Measurements from ENCODE around the gene RASGRP4. TPM values are rescaled to one million over a fixed set of nuclear protein-coding genes. Genes with fewer than 3 reads are reported as not detected.
A peak's percentile ranks its signal among the peaks of the same experiment; 100 is the strongest.

Gene RASGRP4
- polyA plus RNA-seq, 6 donors from 2014 or later, result 0.27 to 0.60 (median 0.30) TPM; not detected in 3

- peaks cover 0 to 3% (median 0%) of the 10 kb centered on the region in 7 donors for H3K9me3 Mint-ChIP-seq
- peaks cover 13 to 25% (median 14%) of the 10 kb centered on the region in 3 donors for H3K4me1 Mint-ChIP-seq
- peaks cover 0 to 16% of the 10 kb centered on the region in 2 donors for H3K36me3 Mint-ChIP-seq
- H3K27ac Mint-ChIP-seq, result peak within 1 kb of the TSS; percentile 69 to 94 (median 88)
- DNase-seq (no peak), ATAC-seq (ENCODE audit: low read depth in 2 of 2) (no peak)
- H3K27me3 Mint-ChIP-seq, result peaks cover 27 to 53% (median 34%) of the 10 kb centered on the region in 3 donors
- H3K4me3 Mint-ChIP-seq, result peak within 1 kb of the TSS; percentile 82 to 96 (median 92)
Observed at GRCh38 chr19:38388349-38389100, 37.5 kb downstream of the RASGRP4 start, which contains the start of gene SPRED3. Gene SPRED3, plus strand, starts transcription at chr19:38388697. Its CDS starts 1,606 bp downstream, at chr19:38390303.

GRCh38 chr19:38387550-38388348, 38.3 kb downstream of the RASGRP4 start, which contains the start of gene GGN:
Gene GGN, minus strand, starts transcription at chr19:38388034. Its CDS starts 773 bp downstream, at chr19:38387261.
- Mint-ChIP-seq H3K27ac (peak within 1 kb of the TSS; percentile 69 to 94 (median 88)), H3K36me3 (peaks cover 4 to 24% of the 10 kb centered on the region in 2 donors), H3K27me3 (peaks cover 26 to 49% (median 32%) of the 10 kb centered on the region in 3 donors), H3K4me1 (peaks cover 13 to 25% (median 14%) of the 10 kb centered on the region in 3 donors), H3K4me3 (peak within 1 kb of the TSS; percentile 82 to 96 (median 92)), H3K9me3 (peaks cover 0 to 3% (median 0%) of the 10 kb centered on the region in 7 donors)
- DNase-seq (peak; percentile 72), ATAC-seq (ENCODE audit: low read depth in 2 of 2) (peak; percentile 76 to 80)

- Mint-ChIP-seq H3K36me3 (peaks cover 7 to 31% of the 10 kb centered on the region in 2 donors), H3K9me3 (peaks cover 0 to 3% (median 0%) of the 10 kb centered on the region in 7 donors), H3K27me3 (peaks cover 26 to 46% (median 32%) of the 10 kb centered on the region in 3 donors), H3K4me1 (peaks cover 13 to 25% (median 14%) of the 10 kb centered on the region in 3 donors), H3K27ac (peak overlapping the region in 5 of 6 donors; percentile 50 to 90 (median 73)), H3K4me3 (peak overlapping the region; percentile 82 to 96 (median 89))
- ATAC-seq (ENCODE audit: low read depth in 2 of 2), result peak; percentile 26 to 32
- DNase-seq, result peak; percentile 31
Observed at GRCh38 chr19:38386971-38387549, 39.0 kb downstream of the RASGRP4 start.

GRCh38 chr19:38386300-38386970, 39.6 kb downstream of the RASGRP4 start:
- Mint-ChIP-seq H3K27ac (peak overlapping the region in 1 of 6 donors; percentile 33), H3K9me3 (peaks cover 0 to 3% (median 0%) of the 10 kb centered on the region in 7 donors), H3K27me3 (peaks cover 24 to 43% (median 32%) of the 10 kb centered on the region in 3 donors), H3K4me1 (peaks cover 13 to 25% (median 14%) of the 10 kb centered on the region in 3 donors), H3K4me3 (peak overlapping the region in 5 of 8 donors; percentile 34 to 85 (median 63)), H3K36me3 (peaks cover 13 to 37% of the 10 kb centered on the region in 2 donors)
- DNase-seq, result no peak
- no peak for ATAC-seq (ENCODE audit: low read depth in 2 of 2)

GRCh38 chr19:38385804-38386257, 40.2 kb downstream of the RASGRP4 start:
- no peak for ATAC-seq (ENCODE audit: low read depth in 2 of 2)
- DNase-seq, result no peak
- no peak overlapping the region for H3K27ac Mint-ChIP-seq
- H3K4me1 Mint-ChIP-seq, result peaks cover 13 to 25% (median 14%) of the 10 kb centered on the region in 3 donors
- H3K9me3 Mint-ChIP-seq, result peaks cover 0 to 3% (median 0%) of the 10 kb centered on the region in 7 donors
- peaks cover 18 to 37% (median 27%) of the 10 kb centered on the region in 3 donors for H3K27me3 Mint-ChIP-seq
- peak overlapping the region in 3 of 8 donors; percentile 15 to 82 (median 55) for H3K4me3 Mint-ChIP-seq
- peaks cover 14 to 41% of the 10 kb centered on the region in 2 donors for H3K36me3 Mint-ChIP-seq

- H3K4me3 Mint-ChIP-seq, result peak overlapping the region in 4 of 8 donors; percentile 32 to 37 (median 34)
- H3K27ac Mint-ChIP-seq, result peak overlapping the region in 1 of 6 donors; percentile 11
- H3K9me3 Mint-ChIP-seq, result peaks cover 0 to 3% (median 0%) of the 10 kb centered on the region in 7 donors
- H3K4me1 Mint-ChIP-seq, result peaks cover 14 to 26% (median 15%) of the 10 kb centered on the region in 3 donors
- H3K27me3 Mint-ChIP-seq, result peaks cover 15 to 37% (median 22%) of the 10 kb centered on the region in 3 donors
- H3K36me3 Mint-ChIP-seq, result peaks cover 14 to 46% of the 10 kb centered on the region in 2 donors
- ATAC-seq (ENCODE audit: low read depth in 2 of 2), result no peak
- no peak for DNase-seq
Observed at GRCh38 chr19:38385057-38385803, 40.8 kb downstream of the RASGRP4 start.

GRCh38 chr19:38384209-38385027, 41.6 kb downstream of the RASGRP4 start:
- DNase-seq (no peak), ATAC-seq (ENCODE audit: low read depth in 2 of 2) (no peak)
- peak overlapping the region in 4 of 8 donors; percentile 32 to 66 (median 44) for H3K4me3 Mint-ChIP-seq
- peaks cover 16 to 53% of the 10 kb centered on the region in 2 donors for H3K36me3 Mint-ChIP-seq
- H3K27me3 Mint-ChIP-seq, result peaks cover 10 to 31% (median 14%) of the 10 kb centered on the region in 3 donors
- H3K9me3 Mint-ChIP-seq, result peaks cover 0 to 3% (median 0%) of the 10 kb centered on the region in 7 donors
- H3K4me1 Mint-ChIP-seq, result peaks cover 17 to 26% (median 18%) of the 10 kb centered on the region in 3 donors
- H3K27ac Mint-ChIP-seq, result peak overlapping the region in 1 of 6 donors; percentile 11

GRCh38 chr19:38383743-38384142, 42.3 kb downstream of the RASGRP4 start:
- no peak overlapping the region for H3K27ac Mint-ChIP-seq
- no peak for ATAC-seq (ENCODE audit: low read depth in 2 of 2)

GRCh38 chr19:38383184-38383583, 42.8 kb downstream of the RASGRP4 start:
- Mint-ChIP-seq H3K27me3 (peaks cover 10 to 29% (median 12%) of the 10 kb centered on the region in 3 donors), H3K4me3 (peak overlapping the region in 1 of 8 donors; percentile 62), H3K27ac (no peak overlapping the region), H3K36me3 (peaks cover 22 to 57% of the 10 kb centered on the region in 2 donors), H3K9me3 (peaks cover 0 to 3% (median 0%) of the 10 kb centered on the region in 7 donors), H3K4me1 (peaks cover 18 to 24% (median 18%) of the 10 kb centered on the region in 3 donors)
- no peak for DNase-seq
- ATAC-seq (ENCODE audit: low read depth in 2 of 2), result no peak

More at GRCh38 chr19:38383743-38384142, 42.3 kb downstream of the RASGRP4 start:
- no peak for DNase-seq
- Mint-ChIP-seq H3K27me3 (peaks cover 10 to 31% (median 14%) of the 10 kb centered on the region in 3 donors), H3K4me3 (peak overlapping the region in 1 of 8 donors; percentile 62), H3K36me3 (peaks cover 22 to 57% of the 10 kb centered on the region in 2 donors), H3K4me1 (peaks cover 20 to 26% (median 20%) of the 10 kb centered on the region in 3 donors), H3K9me3 (peaks cover 0 to 3% (median 0%) of the 10 kb centered on the region in 7 donors)

GRCh38 chr19:38381138-38381537, 44.9 kb downstream of the RASGRP4 start:
- DNase-seq, result no peak
- H3K27ac Mint-ChIP-seq, result no peak overlapping the region
- no peaks in the 10 kb centered on the region for H3K9me3 Mint-ChIP-seq
- ATAC-seq (ENCODE audit: low read depth in 2 of 2), result no peak
- H3K36me3 Mint-ChIP-seq, result peaks cover 22 to 49% of the 10 kb centered on the region in 2 donors
- H3K4me3 Mint-ChIP-seq, result no peak overlapping the region
- peaks cover 0 to 17% (median 0%) of the 10 kb centered on the region in 3 donors for H3K27me3 Mint-ChIP-seq
- peaks cover 12 to 26% (median 14%) of the 10 kb centered on the region in 3 donors for H3K4me1 Mint-ChIP-seq

GRCh38 chr19:38378866-38379265, 47.2 kb downstream of the RASGRP4 start:
- peaks cover 0 to 5% (median 4%) of the 10 kb centered on the region in 3 donors for H3K27me3 Mint-ChIP-seq
- H3K36me3 Mint-ChIP-seq, result peaks cover 22 to 51% of the 10 kb centered on the region in 2 donors
- no peak overlapping the region for H3K4me3 Mint-ChIP-seq
- H3K4me1 Mint-ChIP-seq, result peaks cover 26 to 36% (median 31%) of the 10 kb centered on the region in 3 donors
- DNase-seq (no peak), ATAC-seq (ENCODE audit: low read depth in 2 of 2) (no peak)
- H3K9me3 Mint-ChIP-seq, result no peaks in the 10 kb centered on the region
- no peak overlapping the region for H3K27ac Mint-ChIP-seq

Measured in naive B cell (primary cell).